ENCODE data around the gene IGF2.

DNA sequence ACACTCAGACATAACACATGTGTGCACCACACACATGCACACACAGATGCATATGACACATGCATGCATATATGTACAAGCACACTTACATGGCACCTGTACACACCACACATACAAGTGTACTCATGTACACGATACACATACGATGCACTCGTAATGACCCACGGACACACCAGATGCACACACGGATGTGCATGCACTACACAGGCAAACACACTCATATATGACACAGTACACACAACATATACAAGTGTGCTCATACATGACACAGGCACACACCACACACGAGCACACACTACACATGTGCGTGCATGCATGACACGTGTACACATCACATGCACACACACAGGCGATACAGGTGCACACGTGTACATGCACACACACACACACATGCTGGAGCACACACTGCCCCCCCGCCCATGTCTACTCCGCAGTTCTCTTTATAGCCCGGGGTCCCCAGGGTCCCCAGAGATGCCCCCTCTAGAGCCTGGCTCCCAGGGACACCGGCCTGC is 37.3 kb upstream of the IGF2 start:
- TF ChIP-seq, protein P1, sequence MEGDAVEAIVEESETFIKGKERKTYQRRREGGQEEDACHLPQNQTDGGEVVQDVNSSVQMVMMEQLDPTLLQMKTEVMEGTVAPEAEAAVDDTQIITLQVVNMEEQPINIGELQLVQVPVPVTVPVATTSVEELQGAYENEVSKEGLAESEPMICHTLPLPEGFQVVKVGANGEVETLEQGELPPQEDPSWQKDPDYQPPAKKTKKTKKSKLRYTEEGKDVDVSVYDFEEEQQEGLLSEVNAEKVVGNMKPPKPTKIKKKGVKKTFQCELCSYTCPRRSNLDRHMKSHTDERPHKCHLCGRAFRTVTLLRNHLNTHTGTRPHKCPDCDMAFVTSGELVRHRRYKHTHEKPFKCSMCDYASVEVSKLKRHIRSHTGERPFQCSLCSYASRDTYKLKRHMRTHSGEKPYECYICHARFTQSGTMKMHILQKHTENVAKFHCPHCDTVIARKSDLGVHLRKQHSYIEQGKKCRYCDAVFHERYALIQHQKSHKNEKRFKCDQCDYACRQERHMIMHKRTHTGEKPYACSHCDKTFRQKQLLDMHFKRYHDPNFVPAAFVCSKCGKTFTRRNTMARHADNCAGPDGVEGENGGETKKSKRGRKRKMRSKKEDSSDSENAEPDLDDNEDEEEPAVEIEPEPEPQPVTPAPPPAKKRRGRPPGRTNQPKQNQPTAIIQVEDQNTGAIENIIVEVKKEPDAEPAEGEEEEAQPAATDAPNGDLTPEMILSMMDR (IDR thresholded peaks at IDR 0.05; ENCODE audit: control extremely low read depth in 1 of 3, insufficient read depth in 1 of 3, low read depth in 1 of 3, low read length in 3 of 3): no peak
- no peak for TF ChIP-seq POLR2A (IDR thresholded peaks at IDR 0.05; ENCODE audit: control extremely low read depth in 1 of 2, low read depth in 2 of 2, low read length in 2 of 2)

All from H1 (cell line).